GM18505 (cell line): ENCODE results near the gene CCR5.
"Not testable (repeated sequence)": the region's sequence is repeated elsewhere in the genome, so short reads cannot be mapped to it uniquely, and the experiment has no call there.

Experiments
- ATAC-seq: cut with Tn5 transposase; IDR thresholded peaks from one replicate; pipeline ENCODE4 v1.9.1; 2021; ENCODE audit not compliant: unreplicated experiment
- POLR2A ChIP-seq: IDR thresholded peaks from 4 replicates; pipeline ENCODE4 v1.6.1; 2011; ENCODE audit warnings: borderline replicate concordance; ENCODE audit not compliant: insufficient read depth, insufficient read length; ENCODE audit errors: extremely low read depth

Gene CCR5

GRCh38 chr3:46383211-46383950 lies 12.6 kb downstream of the CCR5 start:
- no peak for TF ChIP-seq POLR2A
- ATAC-seq = no peak

- no peak for ATAC-seq
- TF ChIP-seq POLR2A = no peak
Measured at GRCh38 chr3:46383951-46384330, 13.2 kb downstream of the CCR5 start.

GRCh38 chr3:46386205-46386604 lies 15.5 kb downstream of the CCR5 start:
- no peak for ATAC-seq
- no peak for TF ChIP-seq POLR2A

GRCh38 chr3:46388847-46389246 lies 18.1 kb downstream of the CCR5 start:
- ATAC-seq = not testable (repeated sequence)

- TF ChIP-seq POLR2A = no peak
Measured at GRCh38 chr3:46389306-46389705, 18.6 kb downstream of the CCR5 start.

GRCh38 chr3:46391526-46391925 lies 20.8 kb downstream of the CCR5 start:
- not testable (repeated sequence) for ATAC-seq

More at GRCh38 chr3:46389306-46389705, 18.6 kb downstream of the CCR5 start:
- no peak for ATAC-seq

GRCh38 chr3:46393011-46393410 lies 22.3 kb downstream of the CCR5 start:
- no peak for ATAC-seq
- TF ChIP-seq POLR2A = no peak

GRCh38 chr3:46393554-46394434 lies 23.0 kb downstream of the CCR5 start:
- TF ChIP-seq POLR2A = no peak
- no peak for ATAC-seq

GRCh38 chr3:46395210-46395661 lies 24.5 kb downstream of the CCR5 start:
- TF ChIP-seq POLR2A = no peak
- no peak for ATAC-seq

GRCh38 chr3:46395766-46396530 lies 25.2 kb downstream of the CCR5 start:
- no peak for TF ChIP-seq POLR2A
- ATAC-seq = no peak

- TF ChIP-seq POLR2A = no peak
- no peak for ATAC-seq
Measured at GRCh38 chr3:46397111-46397510, 26.4 kb downstream of the CCR5 start.

- no peak for ATAC-seq
- TF ChIP-seq POLR2A = no peak
Measured at GRCh38 chr3:46398186-46398955, 27.6 kb downstream of the CCR5 start.

GRCh38 chr3:46399098-46399497 lies 28.4 kb downstream of the CCR5 start:
- no peak for TF ChIP-seq POLR2A
- ATAC-seq = no peak
